Ovary (tissue), 3 donors: ENCODE measurements around the gene CDH16.
A peak's percentile ranks its signal among the peaks of the same experiment; 100 is the strongest.

Experiments
- EP300 ChIP-seq: sonication (generic); formaldehyde crosslinking; IDR thresholded peaks from one replicate; pipeline ENCODE4 v1.6.1; 2017; ENCODE audit warnings: antibody characterized with exemption
- POLR2A ChIP-seq: fragments of 450-650 bp; IDR thresholded peaks from one replicate; pipeline ENCODE4 v1.6.1; 2017; ENCODE audit warnings: antibody characterized with exemption, mild to moderate bottlenecking, moderate library complexity
- TF ChIP-seq, protein P1 (sequence below), 3 donors: fragments of 450-650 bp in 2 of 3; fragments of 200-600 bp in 1 of 3; IDR thresholded peaks; one replicate each; pipeline versions ENCODE4 v1.5.1 to v1.8.0; 2016 to 2022; ENCODE audit warnings: antibody characterized with exemption in 3 of 3, mild to moderate bottlenecking in 1 of 3
- donor health status: DM: no; HTN: no; CAD: no.

DNA sequence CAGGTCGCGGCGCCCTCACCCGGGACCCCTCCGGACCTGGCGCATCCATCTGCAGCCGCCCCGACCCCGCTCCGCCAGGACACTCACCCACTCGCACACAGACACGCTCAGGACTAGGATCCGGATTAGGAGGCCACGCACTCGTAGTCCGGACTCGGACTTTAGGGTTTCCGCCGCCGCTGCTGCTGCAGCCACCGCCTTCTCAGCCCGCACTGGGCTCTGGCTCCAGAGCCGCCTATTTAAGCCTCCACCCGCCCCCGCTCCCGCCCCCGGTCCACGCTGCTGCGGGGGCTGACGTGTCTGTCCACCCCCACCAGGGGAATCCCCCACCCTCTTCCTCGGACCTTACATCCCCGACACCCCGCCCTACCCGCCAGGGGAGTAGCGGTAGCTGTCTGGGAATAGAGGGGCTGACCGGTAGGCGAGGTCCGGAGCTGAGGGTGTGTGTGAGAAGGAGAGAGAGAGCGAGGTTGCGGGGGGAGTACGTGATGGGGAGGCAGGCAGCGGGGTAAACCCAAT is 6.7 kb upstream of the CDH16 start, which contains the start of gene RRAD:
- TF ChIP-seq POLR2A (peak; percentile 45), EP300 (no peak)
- TF ChIP-seq, protein P1, sequence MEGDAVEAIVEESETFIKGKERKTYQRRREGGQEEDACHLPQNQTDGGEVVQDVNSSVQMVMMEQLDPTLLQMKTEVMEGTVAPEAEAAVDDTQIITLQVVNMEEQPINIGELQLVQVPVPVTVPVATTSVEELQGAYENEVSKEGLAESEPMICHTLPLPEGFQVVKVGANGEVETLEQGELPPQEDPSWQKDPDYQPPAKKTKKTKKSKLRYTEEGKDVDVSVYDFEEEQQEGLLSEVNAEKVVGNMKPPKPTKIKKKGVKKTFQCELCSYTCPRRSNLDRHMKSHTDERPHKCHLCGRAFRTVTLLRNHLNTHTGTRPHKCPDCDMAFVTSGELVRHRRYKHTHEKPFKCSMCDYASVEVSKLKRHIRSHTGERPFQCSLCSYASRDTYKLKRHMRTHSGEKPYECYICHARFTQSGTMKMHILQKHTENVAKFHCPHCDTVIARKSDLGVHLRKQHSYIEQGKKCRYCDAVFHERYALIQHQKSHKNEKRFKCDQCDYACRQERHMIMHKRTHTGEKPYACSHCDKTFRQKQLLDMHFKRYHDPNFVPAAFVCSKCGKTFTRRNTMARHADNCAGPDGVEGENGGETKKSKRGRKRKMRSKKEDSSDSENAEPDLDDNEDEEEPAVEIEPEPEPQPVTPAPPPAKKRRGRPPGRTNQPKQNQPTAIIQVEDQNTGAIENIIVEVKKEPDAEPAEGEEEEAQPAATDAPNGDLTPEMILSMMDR (IDR thresholded peaks at IDR 0.05): peak in 1 of 3 donors; percentile 21
